ENCODE results near the gene RAB10.
"Not testable (repeated sequence)": the region's sequence is repeated elsewhere in the genome, so short reads cannot be mapped to it uniquely, and the experiment has no call there.

RAB10 gene

GRCh38 chr2:26016012-26016705, 17.7 kb upstream of the RAB10 start:
- DNase-seq (ENCODE audit: low read depth), result no peak

GRCh38 chr2:26016706-26017045, 17.2 kb upstream of the RAB10 start:
- DNase-seq (ENCODE audit: low read depth), result not testable (repeated sequence)

GRCh38 chr2:26017464-26018183, 16.3 kb upstream of the RAB10 start:
- no peak for DNase-seq (ENCODE audit: low read depth)

GRCh38 chr2:26018184-26019055, 15.5 kb upstream of the RAB10 start:
- DNase-seq (ENCODE audit: low read depth), result peak; percentile 9

- DNase-seq (ENCODE audit: low read depth), result no peak
Observed at GRCh38 chr2:26020231-26020640, 13.6 kb upstream of the RAB10 start.

GRCh38 chr2:26024260-26024659, 9.6 kb upstream of the RAB10 start:
- no peak for DNase-seq (ENCODE audit: low read depth)

GRCh38 chr2:26025509-26025908, 8.4 kb upstream of the RAB10 start:
- no peak for DNase-seq (ENCODE audit: low read depth)

- DNase-seq (ENCODE audit: low read depth), result not testable (repeated sequence)
Observed at GRCh38 chr2:26028083-26028482, 5.8 kb upstream of the RAB10 start.

- DNase-seq (ENCODE audit: low read depth), result not testable (repeated sequence)
Observed at GRCh38 chr2:26032586-26033269, 1.2 kb upstream of the RAB10 start.

- no peak for DNase-seq (ENCODE audit: low read depth)
Observed at GRCh38 chr2:26033270-26033817, 540 bp upstream of the RAB10 start.

- no peak for DNase-seq (ENCODE audit: low read depth)
Observed at GRCh38 chr2:26034637-26034992, 731 bp downstream of the RAB10 start.

GRCh38 chr2:26035090-26035743, 1.3 kb downstream of the RAB10 start:
- DNase-seq (ENCODE audit: low read depth), result no peak

- DNase-seq (ENCODE audit: low read depth), result no peak
Observed at GRCh38 chr2:26039603-26040323, 5.9 kb downstream of the RAB10 start.

- DNase-seq (ENCODE audit: low read depth), result no peak
Observed at GRCh38 chr2:26043109-26043508, 9.2 kb downstream of the RAB10 start.

- DNase-seq (ENCODE audit: low read depth), result no peak
Observed at GRCh38 chr2:26043862-26044696, 10.2 kb downstream of the RAB10 start.

GRCh38 chr2:26048791-26049190, 14.9 kb downstream of the RAB10 start:
- DNase-seq (ENCODE audit: low read depth), result no peak

GRCh38 chr2:26049641-26050040, 15.8 kb downstream of the RAB10 start:
- no peak for DNase-seq (ENCODE audit: low read depth)

- no peak for DNase-seq (ENCODE audit: low read depth)
Observed at GRCh38 chr2:26052740-26053139, 18.9 kb downstream of the RAB10 start.

GRCh38 chr2:26054598-26055348, 20.9 kb downstream of the RAB10 start:
- no peak for DNase-seq (ENCODE audit: low read depth)

All from stimulated activated CD4-positive, alpha-beta T cell treated with anti-CD3 and anti-CD28 coated beads, Interleukin-2, amount 100 ng/mL, for 4 hours (primary cell).